Nephron progenitor cell (in vitro differentiated cells): ENCODE data around the gene IRAG1.

Experiments used
- DNase-seq: peaks from one replicate; pipeline ENCODE4 v3.0.0; 2021
- H3K27ac Mint-ChIP-seq: 2 replicates; pipeline ENCODE4 v1.8.0; 2021; ENCODE audit warnings: mild to moderate bottlenecking, moderate library complexity, mixed read lengths
- H3K27me3 Mint-ChIP-seq: 2 replicates; pipeline ENCODE4 v1.8.0; 2021; ENCODE audit warnings: mild to moderate bottlenecking, low read depth, mixed read lengths; ENCODE audit not compliant: poor library complexity
- H3K36me3 Mint-ChIP-seq: 2 replicates; pipeline ENCODE4 v1.8.0; 2021; ENCODE audit warnings: low read depth, mixed read lengths
- H3K4me1 Mint-ChIP-seq: 2 replicates; pipeline ENCODE4 v1.8.0; 2021; ENCODE audit warnings: mixed read lengths
- H3K4me3 Mint-ChIP-seq: 2 replicates; pipeline ENCODE4 v1.8.0; 2021; ENCODE audit warnings: mild to moderate bottlenecking, moderate library complexity, mixed read lengths
- H3K9me3 Mint-ChIP-seq: 2 replicates; pipeline ENCODE4 v1.8.0; 2021; ENCODE audit warnings: mild to moderate bottlenecking, moderate library complexity, mixed read lengths
- CTCF ChIP-seq: fragments of 200-600 bp; sonication (generic); IDR thresholded peaks from 2 replicates; pipeline ENCODE4 v1.5.0; 2021; ENCODE audit warnings: antibody characterized with exemption

Gene IRAG1

DNA sequence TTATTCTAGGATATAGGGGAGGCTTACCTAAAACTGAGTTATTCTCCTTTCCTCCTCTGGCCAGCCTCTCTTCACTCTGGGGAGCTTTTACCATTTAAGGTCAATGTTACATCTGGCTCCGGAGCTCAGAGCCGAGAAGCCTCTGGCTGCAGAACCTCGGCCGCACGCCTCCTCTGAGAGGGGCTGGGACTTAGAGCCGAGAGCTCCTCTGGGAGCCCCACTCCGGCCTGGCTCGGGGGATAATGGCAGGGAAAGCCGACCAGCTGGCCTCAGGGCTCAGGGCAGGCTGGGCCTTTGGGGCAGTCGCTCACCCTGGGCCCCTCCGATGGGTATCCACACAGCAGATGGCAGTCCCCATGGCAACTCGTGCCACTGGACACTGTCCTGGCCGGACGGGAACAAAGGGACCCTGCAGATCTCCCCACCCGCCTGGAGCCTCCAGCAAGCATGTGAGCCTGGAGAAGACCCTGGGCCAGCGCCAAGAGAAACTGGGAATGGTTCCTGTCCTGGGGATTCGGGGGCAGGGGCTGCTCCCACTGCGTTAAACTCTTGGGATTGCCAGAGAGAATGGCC is at the start of gene IRAG1:
Gene IRAG1, minus strand, starts transcription at position 247 of the 573 bp plus-strand sequence. Its CDS starts 153 bp downstream, at position 94.
- Mint-ChIP-seq H3K4me3 (peak within 1 kb of the TSS; percentile 50), H3K9me3 (peaks cover 9% of the 10 kb centered on the region), H3K4me1 (peaks cover 58% of the 10 kb centered on the region), H3K27ac (peak within 1 kb of the TSS; percentile 97), H3K36me3 (peaks cover 10% of the 10 kb centered on the region), H3K27me3 (peaks cover 5% of the 10 kb centered on the region)
- DNase-seq, result peak; percentile 38
- no peak for TF ChIP-seq CTCF

- no peak for DNase-seq
- no peak for TF ChIP-seq CTCF
- Mint-ChIP-seq H3K36me3 (no peaks in the 10 kb centered on the region), H3K4me1 (peaks cover 18% of the 10 kb centered on the region), H3K9me3 (no peaks in the 10 kb centered on the region), H3K27me3 (peaks cover 10% of the 10 kb centered on the region), H3K27ac (peak overlapping the region; percentile 42), H3K4me3 (no peak overlapping the region)
Measured at GRCh38 chr11:10742460-10743208, 49.1 kb upstream of the IRAG1 start.

- Mint-ChIP-seq H3K4me1 (peaks cover 18% of the 10 kb centered on the region), H3K9me3 (peaks cover 5% of the 10 kb centered on the region), H3K27me3 (peaks cover 19% of the 10 kb centered on the region), H3K36me3 (no peaks in the 10 kb centered on the region), H3K4me3 (peak overlapping the region; percentile 71), H3K27ac (no peak overlapping the region)
- peak; percentile 98 for TF ChIP-seq CTCF
- peak; percentile 98 for DNase-seq
Measured at GRCh38 chr11:10735481-10736475, 42.2 kb upstream of the IRAG1 start.

GRCh38 chr11:10731064-10731680 is 37.6 kb upstream of the IRAG1 start:
- Mint-ChIP-seq H3K4me3 (no peak overlapping the region), H3K9me3 (peaks cover 9% of the 10 kb centered on the region), H3K27me3 (peaks cover 15% of the 10 kb centered on the region), H3K27ac (no peak overlapping the region), H3K4me1 (peaks cover 45% of the 10 kb centered on the region), H3K36me3 (no peaks in the 10 kb centered on the region)
- DNase-seq, result no peak
- no peak for TF ChIP-seq CTCF

GRCh38 chr11:10730151-10730550 is 36.6 kb upstream of the IRAG1 start:
- no peak for TF ChIP-seq CTCF
- Mint-ChIP-seq H3K27ac (no peak overlapping the region), H3K9me3 (peaks cover 15% of the 10 kb centered on the region), H3K4me3 (peak overlapping the region; percentile 40), H3K27me3 (peaks cover 15% of the 10 kb centered on the region), H3K4me1 (peaks cover 39% of the 10 kb centered on the region), H3K36me3 (peaks cover 9% of the 10 kb centered on the region)
- no peak for DNase-seq
